Measurements from ENCODE around the gene COQ9.
A peak's percentile ranks its signal among the peaks of the same experiment; 100 is the strongest.
"Not testable (repeated sequence)": the region's sequence is repeated elsewhere in the genome, so short reads cannot be mapped to it uniquely, and the experiment has no call there.

COQ9 gene

GRCh38 chr16:57430955-57431354 lies 16.3 kb upstream of the COQ9 start:
- no peak for TF ChIP-seq TAF1 (IDR thresholded peaks at IDR 0.05; ENCODE audit: borderline replicate concordance, low read depth, low read length)
- FAIRE-seq = no peak
- DNase-seq (ENCODE audit: insufficient read length) = no peak

GRCh38 chr16:57432505-57432904 lies 14.8 kb upstream of the COQ9 start:
- no peak for DNase-seq (ENCODE audit: insufficient read length)
- FAIRE-seq = no peak
- TF ChIP-seq TAF1 (IDR thresholded peaks at IDR 0.05; ENCODE audit: borderline replicate concordance, low read depth, low read length) = no peak
- no peak for TF ChIP-seq POLR2AphosphoS5 (IDR thresholded peaks at IDR 0.05; ENCODE audit: low read depth, low read length)

- TF ChIP-seq TAF1 (IDR thresholded peaks at IDR 0.05; ENCODE audit: borderline replicate concordance, low read depth, low read length) = no peak
- TF ChIP-seq POLR2AphosphoS5 (IDR thresholded peaks at IDR 0.05; ENCODE audit: low read depth, low read length) = no peak
- TF ChIP-seq POLR2A (IDR thresholded peaks at IDR 0.05; ENCODE audit: low read depth, low read length) = no peak
- no peak for FAIRE-seq
Measured at GRCh38 chr16:57432989-57433388, 14.3 kb upstream of the COQ9 start.

GRCh38 chr16:57434003-57434402 lies 13.3 kb upstream of the COQ9 start:
- TF ChIP-seq TAF1 (IDR thresholded peaks at IDR 0.05; ENCODE audit: borderline replicate concordance, low read depth, low read length) = no peak
- no peak for FAIRE-seq
- DNase-seq (ENCODE audit: insufficient read length) = no peak

More at GRCh38 chr16:57432989-57433388, 14.3 kb upstream of the COQ9 start:
- DNase-seq (ENCODE audit: insufficient read length) = no peak

GRCh38 chr16:57435838-57436237 lies 11.4 kb upstream of the COQ9 start:
- FAIRE-seq = no peak
- no peak for TF ChIP-seq POLR2AphosphoS5 (IDR thresholded peaks at IDR 0.05; ENCODE audit: low read depth, low read length)
- no peak for TF ChIP-seq TAF1 (IDR thresholded peaks at IDR 0.05; ENCODE audit: borderline replicate concordance, low read depth, low read length)
- no peak for TF ChIP-seq POLR2A (IDR thresholded peaks at IDR 0.05; ENCODE audit: low read depth, low read length)
- DNase-seq (ENCODE audit: insufficient read length) = no peak

- not testable (repeated sequence) for FAIRE-seq; DNase-seq (ENCODE audit: insufficient read length)
Measured at GRCh38 chr16:57439947-57440346, 7.3 kb upstream of the COQ9 start.

- FAIRE-seq; DNase-seq (ENCODE audit: insufficient read length): not testable (repeated sequence)
Measured at GRCh38 chr16:57440551-57440950, 6.7 kb upstream of the COQ9 start.

GRCh38 chr16:57444711-57445110 lies 2.6 kb upstream of the COQ9 start:
- TF ChIP-seq POLR2AphosphoS5 (IDR thresholded peaks at IDR 0.05; ENCODE audit: low read depth, low read length) (no peak), POLR2A (IDR thresholded peaks at IDR 0.05; ENCODE audit: low read depth, low read length) (no peak), TAF1 (IDR thresholded peaks at IDR 0.05; ENCODE audit: borderline replicate concordance, low read depth, low read length) (no peak)

GRCh38 chr16:57445510-57445909 lies 1.8 kb upstream of the COQ9 start:
- no peak for FAIRE-seq
- no peak for TF ChIP-seq TAF1 (IDR thresholded peaks at IDR 0.05; ENCODE audit: borderline replicate concordance, low read depth, low read length)
- TF ChIP-seq POLR2A (IDR thresholded peaks at IDR 0.05; ENCODE audit: low read depth, low read length) = no peak
- TF ChIP-seq POLR2AphosphoS5 (IDR thresholded peaks at IDR 0.05; ENCODE audit: low read depth, low read length) = no peak
- DNase-seq (ENCODE audit: insufficient read length) = no peak

More at GRCh38 chr16:57444711-57445110, 2.6 kb upstream of the COQ9 start:
- DNase-seq (ENCODE audit: insufficient read length) (no peak), FAIRE-seq (no peak)

GRCh38 chr16:57446531-57447185 lies 621 bp upstream of the COQ9 start:
- no peak for FAIRE-seq
- TF ChIP-seq TAF1 (IDR thresholded peaks at IDR 0.05; ENCODE audit: borderline replicate concordance, low read depth, low read length) (no peak), POLR2AphosphoS5 (IDR thresholded peaks at IDR 0.05; ENCODE audit: low read depth, low read length) (no peak), POLR2A (IDR thresholded peaks at IDR 0.05; ENCODE audit: low read depth, low read length) (no peak)
- peak; percentile 33 for DNase-seq (ENCODE audit: insufficient read length)

GRCh38 chr16:57452021-57452420 lies 4.7 kb downstream of the COQ9 start:
- DNase-seq (ENCODE audit: insufficient read length) (no peak), FAIRE-seq (no peak)
- TF ChIP-seq POLR2A (IDR thresholded peaks at IDR 0.05; ENCODE audit: low read depth, low read length) (no peak), POLR2AphosphoS5 (IDR thresholded peaks at IDR 0.05; ENCODE audit: low read depth, low read length) (no peak), TAF1 (IDR thresholded peaks at IDR 0.05; ENCODE audit: borderline replicate concordance, low read depth, low read length) (no peak)

- FAIRE-seq (peak; percentile 96), DNase-seq (ENCODE audit: insufficient read length) (peak; percentile 94)
- TF ChIP-seq POLR2AphosphoS5 (IDR thresholded peaks at IDR 0.05; ENCODE audit: low read depth, low read length) (peak; percentile 98), TAF1 (IDR thresholded peaks at IDR 0.05; ENCODE audit: borderline replicate concordance, low read depth, low read length) (peak; percentile 97), POLR2A (IDR thresholded peaks at IDR 0.05; ENCODE audit: low read depth, low read length) (peak; percentile 99)
Measured at GRCh38 chr16:57462209-57462977, 15.1 kb downstream of the COQ9 start, which contains the start of gene POLR2C. TSS of gene POLR2C (plus strand) at chr16:57462679. CDS start at chr16:57462725, 46 bp downstream.
